Skin of body (tissue), 2 donors: ENCODE results near the gene FUT8. TPM values are rescaled to one million over a fixed set of nuclear protein-coding genes. Genes with fewer than 3 reads are reported as not detected.
"Not testable (repeated sequence)": the region's sequence is repeated elsewhere in the genome, so short reads cannot be mapped to it uniquely, and the experiment has no call there.

ENCODE experiments used
- DNase-seq: peaks from one replicate; lab custom pipeline; 2025; lab: John Stamatoyannopoulos, UW
- total RNA-seq: library from RNA; depleted of rRNA; stranded (reverse); fragments of >200 nt; gene quantifications from one replicate; pipeline ENCODE4 v1.2.3, GENCODE V29; 2014

The FUT8 gene
- total RNA-seq, 1 donor from 2014 or later = 39.6 TPM

GRCh38 chr14:65703996-65704395 is 291.5 kb downstream of the FUT8 start:
- DNase-seq = no peak

- DNase-seq = no peak
These were observed 291.9 kb downstream of the FUT8 start for GRCh38 chr14:65704437-65704836.

- DNase-seq = no peak
These were observed 292.3 kb downstream of the FUT8 start for GRCh38 chr14:65704850-65705249.

- no peak for DNase-seq
These were observed 297.0 kb downstream of the FUT8 start for GRCh38 chr14:65709576-65709975.

GRCh38 chr14:65716813-65717212 is 304.3 kb downstream of the FUT8 start:
- not testable (repeated sequence) for DNase-seq

GRCh38 chr14:65717384-65717915 is 304.9 kb downstream of the FUT8 start:
- DNase-seq = not testable (repeated sequence)

GRCh38 chr14:65718629-65719028 is 306.1 kb downstream of the FUT8 start:
- no peak for DNase-seq

GRCh38 chr14:65720171-65720570 is 307.6 kb downstream of the FUT8 start:
- DNase-seq = no peak

GRCh38 chr14:65720743-65721142 is 308.2 kb downstream of the FUT8 start:
- no peak for DNase-seq

- DNase-seq = no peak
These were observed 310.8 kb downstream of the FUT8 start for GRCh38 chr14:65723348-65723747.

GRCh38 chr14:65728604-65729003 is 316.1 kb downstream of the FUT8 start:
- no peak for DNase-seq

GRCh38 chr14:65729566-65729965 is 317.0 kb downstream of the FUT8 start:
- no peak for DNase-seq

- no peak for DNase-seq
These were observed 319.5 kb downstream of the FUT8 start for GRCh38 chr14:65731933-65732506.

GRCh38 chr14:65738339-65738738 is 325.8 kb downstream of the FUT8 start:
- DNase-seq = no peak

GRCh38 chr14:65745396-65746190 is 333.1 kb downstream of the FUT8 start:
- no peak for DNase-seq

- no peak for DNase-seq
These were observed 336.3 kb downstream of the FUT8 start for GRCh38 chr14:65748796-65749195.

- DNase-seq = no peak
These were observed 336.8 kb downstream of the FUT8 start for GRCh38 chr14:65749287-65749686.

- DNase-seq = no peak
These were observed 338.4 kb downstream of the FUT8 start for GRCh38 chr14:65750906-65751305.

GRCh38 chr14:65751510-65751909 is 339.0 kb downstream of the FUT8 start:
- DNase-seq = no peak

GRCh38 chr14:65753061-65753460 is 340.5 kb downstream of the FUT8 start:
- DNase-seq = no peak

GRCh38 chr14:65755331-65755730 is 342.8 kb downstream of the FUT8 start:
- DNase-seq = no peak

GRCh38 chr14:65756880-65757279 is 344.4 kb downstream of the FUT8 start:
- DNase-seq = no peak

- no peak for DNase-seq
These were observed 356.6 kb downstream of the FUT8 start for GRCh38 chr14:65769151-65769550.
